GM12873 (cell line): ENCODE measurements around the gene TLR6.

Source experiments
- TF ChIP-seq, protein P1 (sequence below): IDR thresholded peaks from 2 replicates; pipeline ENCODE4 v1.5.1; 2012; ENCODE audit warnings: low read depth, mild to moderate bottlenecking, moderate library complexity, low read length, control low read depth; ENCODE audit not compliant: insufficient read depth; ENCODE audit errors: missing control alignments

TLR6 gene

GRCh38 chr4:38831653-38832052, 25.0 kb downstream of the TLR6 start:
- TF ChIP-seq, protein P1, sequence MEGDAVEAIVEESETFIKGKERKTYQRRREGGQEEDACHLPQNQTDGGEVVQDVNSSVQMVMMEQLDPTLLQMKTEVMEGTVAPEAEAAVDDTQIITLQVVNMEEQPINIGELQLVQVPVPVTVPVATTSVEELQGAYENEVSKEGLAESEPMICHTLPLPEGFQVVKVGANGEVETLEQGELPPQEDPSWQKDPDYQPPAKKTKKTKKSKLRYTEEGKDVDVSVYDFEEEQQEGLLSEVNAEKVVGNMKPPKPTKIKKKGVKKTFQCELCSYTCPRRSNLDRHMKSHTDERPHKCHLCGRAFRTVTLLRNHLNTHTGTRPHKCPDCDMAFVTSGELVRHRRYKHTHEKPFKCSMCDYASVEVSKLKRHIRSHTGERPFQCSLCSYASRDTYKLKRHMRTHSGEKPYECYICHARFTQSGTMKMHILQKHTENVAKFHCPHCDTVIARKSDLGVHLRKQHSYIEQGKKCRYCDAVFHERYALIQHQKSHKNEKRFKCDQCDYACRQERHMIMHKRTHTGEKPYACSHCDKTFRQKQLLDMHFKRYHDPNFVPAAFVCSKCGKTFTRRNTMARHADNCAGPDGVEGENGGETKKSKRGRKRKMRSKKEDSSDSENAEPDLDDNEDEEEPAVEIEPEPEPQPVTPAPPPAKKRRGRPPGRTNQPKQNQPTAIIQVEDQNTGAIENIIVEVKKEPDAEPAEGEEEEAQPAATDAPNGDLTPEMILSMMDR, result no peak

GRCh38 chr4:38829237-38829636, 27.4 kb downstream of the TLR6 start:
- TF ChIP-seq, protein P1, result no peak

DNA sequence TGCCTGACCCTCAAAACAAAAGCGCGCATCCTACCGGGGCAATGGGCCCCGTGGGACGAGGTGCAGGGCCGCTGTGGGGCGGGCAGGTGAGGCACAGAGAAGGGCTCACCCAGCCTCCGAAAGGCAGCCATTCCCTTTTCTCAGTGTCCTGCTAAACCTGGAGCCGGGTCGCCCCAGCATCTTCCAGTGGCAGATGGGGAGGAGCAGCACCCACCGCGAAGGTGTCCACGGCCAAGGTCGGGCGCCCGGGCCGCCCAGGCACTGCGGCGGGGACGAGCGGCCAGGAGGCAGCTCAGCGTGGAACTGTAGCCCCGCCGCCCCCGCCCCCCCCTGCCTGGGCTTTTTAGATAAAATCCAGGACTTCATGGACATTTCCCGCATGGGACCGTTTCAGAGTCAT, 32.9 kb downstream of the TLR6 start:
- TF ChIP-seq, protein P1, result no peak

GRCh38 chr4:38822748-38823303, 33.8 kb downstream of the TLR6 start:
- TF ChIP-seq, protein P1, result no peak

- TF ChIP-seq, protein P1, result no peak
Observed at GRCh38 chr4:38821739-38822138, 34.9 kb downstream of the TLR6 start.

DNA sequence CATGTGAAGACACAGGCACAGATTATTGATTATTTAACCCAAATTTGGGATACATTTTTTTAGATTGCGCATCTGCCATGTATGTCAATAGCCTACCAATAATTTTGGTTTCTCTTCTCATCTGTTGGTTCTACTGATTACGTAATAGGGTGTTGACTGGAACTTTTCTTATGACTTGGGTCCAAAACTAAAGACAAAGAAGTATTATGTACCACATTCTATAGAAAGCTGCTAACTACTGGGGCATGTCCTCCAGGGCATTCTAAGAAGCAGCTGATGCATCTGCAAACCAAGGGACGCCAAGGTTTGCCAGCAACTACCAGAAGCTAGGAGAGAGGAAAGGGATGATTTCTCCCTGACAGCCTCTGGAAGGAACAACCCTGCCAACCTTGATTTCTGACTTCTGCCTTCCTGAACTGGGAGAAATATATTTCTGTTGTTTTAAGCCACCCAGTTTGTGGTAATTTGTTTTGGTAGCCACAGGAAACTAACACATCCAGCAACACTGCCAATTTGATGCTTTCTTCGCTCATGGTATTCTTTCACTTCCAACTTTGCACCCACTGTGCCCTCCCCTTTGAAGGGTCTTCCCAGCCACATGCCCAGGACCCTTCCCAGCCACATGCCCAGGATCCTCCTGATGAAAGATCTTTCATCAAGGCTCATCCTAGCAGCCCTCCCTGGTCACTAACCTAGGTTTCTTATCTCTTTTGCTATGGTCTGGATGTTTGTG, 36.1 kb downstream of the TLR6 start:
- TF ChIP-seq, protein P1, result no peak

DNA sequence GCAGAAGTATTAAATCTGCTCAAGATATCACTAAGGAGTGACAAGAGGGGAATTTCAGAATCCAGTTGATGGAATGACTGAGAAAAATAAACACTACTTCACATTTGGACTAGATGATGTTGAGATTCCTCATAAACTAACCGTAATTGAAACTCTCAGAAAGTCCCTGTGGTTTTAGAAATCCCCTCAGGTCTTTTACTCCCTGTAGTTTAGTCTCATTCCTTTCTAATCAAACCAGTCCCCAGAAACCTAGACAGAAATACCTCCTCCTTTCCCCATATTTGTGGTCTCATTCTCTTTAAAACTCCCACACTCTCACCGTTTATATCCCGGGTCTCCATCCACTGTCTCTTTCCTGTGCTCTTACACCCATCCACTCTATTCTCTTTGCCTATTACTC, 37.0 kb downstream of the TLR6 start:
- TF ChIP-seq, protein P1, result no peak
